Measurements from ENCODE around the gene ZNF217.
"Not testable (repeated sequence)": the region's sequence is repeated elsewhere in the genome, so short reads cannot be mapped to it uniquely, and the experiment has no call there.

Gene ZNF217

DNA sequence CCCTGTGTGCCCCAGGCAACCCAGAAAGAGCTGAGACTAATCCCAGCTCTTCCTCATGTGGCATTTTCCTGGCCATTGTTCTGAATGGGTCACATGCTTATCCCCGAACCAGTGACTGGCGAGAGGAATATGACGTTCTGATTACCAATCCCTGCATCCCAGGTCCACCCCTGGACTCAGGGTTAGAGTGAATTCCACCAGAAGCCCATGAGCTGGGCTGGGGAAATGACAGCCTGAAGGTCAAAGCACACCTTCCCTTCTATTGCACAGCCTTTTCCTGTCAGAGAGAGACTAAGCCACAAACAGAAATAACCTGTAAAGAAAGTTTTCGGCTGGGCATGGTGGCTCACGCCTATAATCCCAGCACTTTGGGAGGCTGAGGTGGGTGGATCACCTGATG lies 70.9 kb downstream of the ZNF217 start:
- no peak for DNase-seq

DNA sequence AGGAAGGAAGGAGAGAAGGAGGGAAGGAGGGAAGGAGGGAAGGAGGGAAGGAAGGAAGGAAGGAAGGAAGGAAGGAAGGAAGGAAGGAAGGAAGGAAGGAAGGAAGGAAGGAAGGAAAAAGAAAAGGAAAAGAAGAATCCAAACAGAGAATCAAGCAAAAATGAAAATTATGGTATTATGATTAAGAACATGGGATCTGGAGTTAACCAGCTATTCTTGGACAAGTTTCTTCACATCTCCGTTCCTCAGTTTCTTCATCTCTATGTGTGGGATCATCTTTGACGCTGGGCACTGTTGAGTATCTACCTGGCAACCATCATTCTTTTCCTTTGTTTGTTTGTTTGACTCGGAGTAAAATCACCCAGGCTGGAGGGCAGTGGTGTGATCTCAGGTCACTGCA lies 71.6 kb downstream of the ZNF217 start:
- DNase-seq = no peak

GRCh38 chr20:53521421-53521820 lies 72.2 kb downstream of the ZNF217 start:
- not testable (repeated sequence) for DNase-seq

GRCh38 chr20:53517146-53517545 lies 76.5 kb downstream of the ZNF217 start:
- no peak for DNase-seq
